NCI-H524 (cell line): ENCODE measurements around the gene STAT2.
"Not testable (repeated sequence)": the region's sequence is repeated elsewhere in the genome, so short reads cannot be mapped to it uniquely, and the experiment has no call there.

Source experiments
- DNase-seq, 2 experiments: peaks; one replicate each; lab custom pipeline; 2025; lab: John Stamatoyannopoulos, UW

STAT2 gene

DNA sequence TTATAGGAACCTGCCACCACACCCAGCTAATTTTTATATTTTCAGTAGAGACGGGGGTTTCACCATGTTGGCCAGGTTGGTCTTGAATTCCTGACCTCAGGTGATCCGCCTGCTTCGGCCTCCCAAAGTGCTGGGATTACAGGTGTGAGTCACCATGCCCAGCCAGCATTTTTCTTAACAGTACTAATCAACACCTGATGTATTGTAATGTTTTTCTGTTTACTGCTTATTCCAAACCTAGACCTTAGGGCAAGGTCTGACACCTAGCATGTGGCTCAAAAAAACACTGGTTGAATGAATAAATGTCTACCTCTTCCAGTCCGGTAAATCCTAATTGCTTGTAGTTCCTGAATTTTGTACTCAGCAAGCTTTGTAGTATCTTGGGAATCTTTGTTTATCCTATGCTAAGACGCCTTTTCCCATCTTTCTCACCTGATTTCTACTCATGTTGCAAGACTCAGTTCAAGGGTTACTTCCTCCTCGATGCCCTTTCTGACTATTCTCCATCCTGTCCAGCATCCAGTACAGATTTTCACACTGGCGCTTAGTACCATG, 28.9 kb downstream of the STAT2 start:
- no peak for DNase-seq

DNA sequence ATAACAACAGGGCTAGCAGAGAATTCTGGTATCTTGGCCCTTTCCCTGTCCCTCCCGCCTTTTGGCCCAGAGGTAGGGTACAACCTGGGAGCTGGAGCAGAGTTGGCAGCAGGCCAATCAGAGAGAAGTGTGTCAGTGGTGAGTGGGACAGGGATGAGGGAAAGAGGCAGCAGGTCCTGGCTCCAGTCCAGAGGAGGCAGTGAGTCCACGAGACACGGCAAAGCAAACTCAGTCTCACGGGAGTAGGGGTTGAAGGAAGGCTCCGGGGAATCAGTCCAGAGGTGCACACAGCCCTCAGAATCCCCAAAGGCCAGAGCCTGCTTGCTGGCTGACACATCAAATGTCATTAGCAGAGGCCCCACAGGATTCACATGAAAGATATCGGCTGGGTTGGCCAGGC, 33.4 kb downstream of the STAT2 start:
- DNase-seq, result no peak

- no peak for DNase-seq
These were observed 33.8 kb downstream of the STAT2 start for GRCh38 chr12:56326126-56326525.

DNA sequence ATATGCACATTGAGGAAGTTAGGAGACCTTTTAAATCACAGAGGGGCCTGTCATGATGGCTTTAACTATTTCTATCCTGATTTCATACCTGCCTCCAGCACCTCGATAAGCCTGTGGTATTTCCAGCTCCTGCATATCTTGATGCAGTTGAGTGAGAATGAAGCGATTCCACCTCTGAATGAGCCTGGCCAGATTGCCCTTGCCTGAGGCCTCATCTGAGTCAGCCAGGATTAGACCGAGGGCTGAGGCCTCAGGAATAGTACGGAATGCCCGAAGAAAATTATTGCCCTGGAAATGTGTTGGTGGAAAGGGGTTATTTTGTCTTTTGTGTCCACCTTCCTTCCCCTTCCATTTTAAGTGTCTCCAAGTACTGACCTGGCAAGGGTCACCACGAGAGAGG, 35.7 kb downstream of the STAT2 start:
- DNase-seq, result no peak

- DNase-seq, result not testable (repeated sequence)
These were observed 38.3 kb downstream of the STAT2 start for GRCh38 chr12:56321610-56322009.

DNA sequence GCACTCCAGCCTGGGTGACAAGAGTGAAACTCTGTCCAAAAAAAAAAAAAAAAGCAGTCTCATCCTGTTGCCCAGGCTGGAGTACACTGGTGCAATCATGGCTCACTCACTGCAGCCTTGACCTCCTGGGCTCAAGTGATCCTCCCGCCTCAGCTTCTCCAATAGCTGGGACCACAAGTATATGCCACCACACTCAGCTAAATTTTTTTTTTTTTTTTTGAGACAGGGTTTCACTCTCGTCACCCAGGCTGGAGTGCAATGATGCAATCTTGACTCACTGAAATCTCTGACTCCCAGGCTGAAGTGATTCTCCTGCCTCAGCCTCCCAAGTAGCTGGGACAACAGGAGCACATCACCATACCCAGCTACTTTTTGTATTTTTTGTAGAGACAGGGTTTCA, 38.9 kb downstream of the STAT2 start:
- no peak for DNase-seq

GRCh38 chr12:56317675-56318074, 42.2 kb downstream of the STAT2 start:
- DNase-seq, result no peak

DNA sequence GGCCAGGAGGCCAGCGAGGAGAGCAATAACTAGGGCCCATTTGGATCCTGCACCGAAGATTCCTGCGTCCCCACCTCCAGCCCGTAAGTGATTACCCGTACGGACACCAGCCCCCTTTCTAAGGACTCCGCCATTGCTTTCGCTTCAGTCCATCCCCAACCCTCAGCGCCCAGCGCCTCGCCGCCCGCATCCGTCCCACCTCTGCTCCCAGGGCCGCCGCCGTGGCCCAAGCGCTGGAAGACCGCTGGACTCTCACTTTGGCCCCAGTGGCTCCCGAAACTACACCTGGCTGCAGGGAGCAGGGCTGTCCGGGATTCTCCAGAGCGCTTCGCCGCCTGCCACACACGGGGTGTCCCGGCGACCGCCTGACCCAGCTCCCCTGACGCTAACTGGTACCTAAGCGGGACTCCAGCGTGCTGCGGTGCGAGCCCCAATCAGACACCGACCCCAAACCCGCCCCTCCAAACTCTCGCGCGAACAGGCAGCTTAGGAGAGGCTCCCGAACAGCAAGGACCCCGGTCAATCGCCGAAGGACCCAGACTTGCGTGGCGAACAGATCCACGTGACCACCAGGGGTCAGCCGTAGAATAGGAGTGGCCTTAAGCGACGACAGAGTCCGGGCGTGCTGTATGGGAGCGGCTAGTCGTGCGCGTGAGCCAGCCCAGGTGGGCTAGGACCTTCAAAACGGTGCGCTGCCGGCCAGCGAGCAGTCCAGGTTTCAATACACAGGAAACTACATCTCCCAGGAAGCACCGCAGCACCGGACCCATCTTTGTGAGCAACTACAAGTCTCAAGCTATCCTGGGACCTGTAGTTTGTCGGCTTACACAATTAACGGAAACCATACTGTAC, 44.1 kb downstream of the STAT2 start, which contains the start of gene CNPY2:
CNPY2 (minus strand) TSS at position 367 of the 852 bp plus-strand sequence. CDS start 771 bp downstream, outside the sequence.
- peak; percentile 97 to 98 for DNase-seq

DNA sequence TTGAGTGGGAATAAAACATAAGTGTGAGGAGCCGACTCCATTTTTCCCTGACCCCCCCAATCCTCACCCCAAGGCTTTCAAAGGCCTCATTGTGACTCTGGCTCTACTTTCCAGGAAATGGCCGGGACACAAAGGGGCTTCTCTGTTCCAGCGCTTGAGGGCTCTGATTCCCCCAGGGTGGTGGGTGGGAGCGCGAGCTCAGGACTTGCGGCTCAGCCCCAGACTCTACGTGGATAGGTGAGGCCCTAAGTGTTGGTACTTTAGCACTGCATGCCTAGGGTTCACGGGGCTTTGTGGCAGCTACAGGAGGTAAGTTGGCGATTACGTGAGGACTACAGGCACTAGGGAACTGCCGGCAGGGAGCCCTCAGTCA, 44.7 kb downstream of the STAT2 start:
- DNase-seq, result no peak

GRCh38 chr12:56311003-56311402, 48.9 kb downstream of the STAT2 start:
- DNase-seq, result no peak

DNA sequence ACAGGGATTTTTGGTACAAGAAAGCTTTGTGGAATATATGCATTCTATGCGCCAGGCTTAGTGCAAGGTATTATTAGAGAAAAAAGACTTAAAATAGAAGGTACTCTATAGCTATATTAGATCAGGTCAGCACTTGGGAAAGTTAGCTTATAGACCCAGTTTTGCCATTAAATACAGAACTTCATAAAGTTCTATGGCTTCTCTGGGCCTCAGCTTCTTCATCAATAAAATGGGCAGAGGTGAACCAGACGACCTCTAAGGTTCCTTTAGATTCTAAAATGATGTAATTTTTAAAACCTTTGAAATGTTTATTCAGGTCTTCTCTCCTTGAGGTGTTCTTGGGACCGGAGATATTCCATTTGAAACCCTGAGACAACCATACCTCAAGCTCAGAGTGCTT, 51.2 kb downstream of the STAT2 start:
- no peak for DNase-seq

DNA sequence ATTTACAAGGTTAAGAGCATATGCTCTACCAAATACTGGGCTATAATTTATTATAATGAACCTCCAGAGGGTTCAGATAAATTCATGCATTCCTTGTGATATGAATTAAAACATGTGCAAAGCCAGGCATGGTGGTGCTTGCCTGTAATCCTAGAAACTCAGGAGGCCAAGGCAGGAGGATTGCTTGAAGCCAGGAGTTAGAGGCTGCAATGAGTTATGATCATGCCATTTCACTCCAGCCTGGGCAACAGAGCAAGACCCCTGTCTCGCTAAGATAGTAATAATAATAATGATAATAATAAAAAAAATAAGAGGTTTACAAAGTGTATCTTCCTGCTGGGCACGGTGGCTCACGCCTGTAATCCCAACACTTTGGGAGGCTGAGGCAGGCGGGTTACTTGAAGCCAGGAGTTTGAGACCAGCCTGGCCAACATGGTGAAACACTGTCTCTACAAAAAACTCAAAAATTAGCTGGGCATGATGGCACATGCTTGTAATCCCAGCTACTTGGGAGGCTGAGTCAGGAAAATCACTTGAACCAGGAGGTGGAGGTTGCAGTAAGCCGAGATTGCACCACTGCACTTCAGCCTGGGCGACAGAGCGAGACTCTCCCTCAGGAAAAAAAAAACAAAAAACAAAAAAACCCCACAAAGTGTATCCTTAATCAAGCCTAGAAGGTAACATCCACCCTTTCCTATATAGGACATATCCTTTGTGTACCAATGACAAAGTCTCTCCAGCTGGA, 52.5 kb downstream of the STAT2 start:
- no peak for DNase-seq

GRCh38 chr12:56304872-56305590, 54.9 kb downstream of the STAT2 start:
- DNase-seq, result no peak

- no peak for DNase-seq
These were observed 55.6 kb downstream of the STAT2 start for GRCh38 chr12:56304276-56304675.

DNA sequence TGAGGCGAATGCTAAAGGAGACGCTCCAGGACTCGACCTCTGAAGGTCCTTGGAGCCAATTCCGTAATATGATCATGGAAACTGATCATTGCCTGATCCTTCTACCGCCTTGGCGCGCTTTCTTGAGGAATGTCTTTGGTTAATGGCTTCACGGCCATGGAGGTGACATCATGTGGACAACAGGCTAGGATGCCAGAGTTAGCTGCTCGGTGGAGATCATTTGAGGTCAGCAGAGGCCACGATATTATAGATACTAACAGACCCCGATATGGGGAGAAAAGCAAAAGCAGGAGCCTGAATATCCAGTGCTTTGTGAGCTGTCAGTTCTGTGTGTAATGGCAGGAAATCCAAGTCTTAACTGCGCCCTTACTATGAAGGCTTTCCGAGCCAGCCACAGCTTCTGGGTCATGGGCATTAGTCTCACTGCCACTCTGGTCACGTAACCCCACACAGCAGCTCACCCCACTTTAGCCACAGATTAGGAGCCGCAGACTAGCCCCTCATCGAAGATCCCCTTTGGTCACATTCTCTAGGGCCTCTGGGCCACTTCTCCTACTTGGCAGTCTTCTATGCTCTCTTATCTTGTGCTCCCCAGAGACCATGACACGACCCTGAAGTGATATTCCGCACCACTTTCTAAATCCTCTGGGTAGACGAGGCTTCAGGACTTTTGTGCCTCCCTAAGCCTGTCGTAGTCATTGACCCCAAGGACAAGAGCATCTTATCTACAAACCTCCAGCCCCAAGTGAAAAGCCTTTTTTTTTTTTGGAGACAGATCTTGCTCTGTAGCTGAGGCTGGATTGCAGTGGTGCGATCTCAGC, 59.1 kb downstream of the STAT2 start:
- DNase-seq, result no peak

DNA sequence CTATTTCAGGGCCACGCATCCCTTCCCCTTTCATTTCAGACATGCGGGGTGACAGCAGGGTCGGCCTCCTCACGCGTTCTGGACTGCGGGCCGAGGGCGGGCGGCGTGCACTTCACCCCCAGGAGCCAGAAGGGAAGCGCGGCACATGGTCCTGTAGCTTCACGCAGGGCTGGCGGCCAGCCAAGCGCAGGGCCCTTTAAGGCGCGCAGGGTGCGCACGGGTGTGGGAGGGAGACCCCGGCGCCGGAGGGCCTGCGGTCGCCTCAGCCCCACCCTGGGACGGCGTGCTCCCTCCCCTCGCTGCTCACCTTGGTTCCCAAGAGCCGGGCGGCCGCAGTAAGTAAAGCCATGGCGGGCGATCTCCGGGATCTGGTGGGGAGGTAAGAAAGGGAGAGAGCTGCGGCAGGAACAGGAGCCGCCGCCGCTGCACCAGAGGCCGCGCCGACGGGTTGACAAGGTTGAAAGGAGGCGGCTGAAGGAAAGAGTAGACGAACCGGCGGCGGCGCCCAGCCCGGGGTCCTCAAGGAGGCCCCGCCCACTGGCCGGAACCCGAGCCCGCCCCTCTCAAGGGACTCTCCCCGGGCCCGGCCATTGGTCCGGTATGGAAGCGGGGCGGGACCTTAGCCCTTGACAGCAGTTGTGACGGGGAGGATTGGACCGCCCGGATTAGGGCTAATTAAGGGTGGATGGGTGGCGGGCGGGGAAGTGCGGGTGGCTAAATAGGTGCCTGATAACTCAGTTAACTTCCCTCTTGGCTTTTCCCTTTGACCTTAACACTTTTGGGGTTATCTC, 59.9 kb downstream of the STAT2 start, which contains the start of gene CS:
CS (minus strand) TSS at position 478 of the 791 bp plus-strand sequence; CDS start at position 349, 129 bp downstream.
- DNase-seq, result peak; percentile 96 to 98

DNA sequence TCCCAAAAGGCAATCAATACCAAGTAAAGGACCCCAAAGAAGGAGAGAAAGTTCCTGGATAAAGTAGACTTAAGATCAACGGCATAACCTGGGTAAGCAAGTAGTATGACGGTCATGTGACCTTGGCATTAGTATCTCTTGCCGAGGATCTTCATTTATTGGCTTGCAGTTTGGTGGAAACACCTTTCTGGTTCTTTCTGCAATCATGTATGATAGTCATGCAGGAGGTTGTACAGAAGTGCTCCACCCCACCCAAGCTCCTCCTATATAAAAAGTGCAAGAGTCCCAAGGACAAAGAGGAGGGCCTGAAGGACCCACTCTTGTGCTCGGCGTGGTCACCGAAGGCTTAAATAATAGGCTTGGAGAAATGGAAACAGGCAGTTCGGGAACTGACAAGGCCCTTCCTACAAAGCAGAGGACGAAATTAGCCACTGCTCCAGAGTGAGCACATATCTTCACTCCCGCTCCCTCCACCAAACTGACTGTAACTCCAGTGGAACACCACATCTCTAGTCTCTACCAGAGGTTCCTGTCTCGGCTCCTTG, 60.5 kb downstream of the STAT2 start:
- DNase-seq, result peak in 1 of 2 experiments; percentile 36

GRCh38 chr12:56298828-56299227, 61.1 kb downstream of the STAT2 start:
- DNase-seq, result no peak

DNA sequence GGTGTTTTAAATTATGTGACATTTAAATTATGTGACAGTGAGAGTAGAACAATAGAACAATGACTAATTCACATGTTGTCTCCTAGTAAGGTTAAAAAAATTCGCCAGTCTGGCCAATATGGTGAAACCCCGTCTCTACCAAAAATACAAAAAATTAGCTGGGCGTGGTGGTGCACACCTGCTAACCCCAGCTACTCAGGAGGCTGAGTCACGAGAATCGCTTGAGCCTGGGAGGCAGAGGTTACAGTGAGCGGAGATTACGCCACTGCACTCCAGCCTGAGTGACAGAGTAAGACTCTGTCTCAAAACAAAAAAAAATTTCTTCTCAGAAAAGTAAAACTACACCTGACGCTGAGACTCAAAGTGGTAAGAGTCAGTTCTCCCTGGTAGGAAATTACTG, 62.5 kb downstream of the STAT2 start:
- no peak for DNase-seq

DNA sequence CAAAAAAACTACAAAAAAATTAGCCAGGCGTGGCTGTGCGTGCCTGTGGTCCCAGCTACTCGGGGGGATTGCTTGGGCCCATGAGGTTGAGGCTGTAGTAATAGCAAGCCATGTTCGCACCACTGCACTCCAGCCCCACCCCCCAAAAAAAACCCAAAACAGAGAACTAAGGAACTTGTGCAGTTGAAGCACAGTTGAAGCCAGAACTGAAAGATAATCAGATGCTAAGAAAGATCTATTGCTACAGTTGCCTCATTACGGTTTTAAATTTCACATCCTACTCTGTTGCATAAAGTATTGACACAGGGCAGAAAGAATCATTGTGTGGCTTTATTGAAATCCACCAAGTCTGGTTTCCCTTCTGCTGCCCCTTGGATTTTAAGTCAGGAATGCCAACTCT, 63.6 kb downstream of the STAT2 start:
- no peak for DNase-seq
